DND-41 (cell line): ENCODE results near the gene PIGU.

Source experiments
- ATAC-seq: fragments of 200-7000 bp; cut with Tn5 transposase; 3 replicates; pipeline ENCODE4 v1.9.1; 2021; ENCODE audit warnings: low read depth; ENCODE audit not compliant: insufficient read depth
- DNase-seq: peaks from one replicate; pipeline ENCODE4 v3.0.0-alpha.2; 2020
- H2AFZ ChIP-seq: 2 replicates; pipeline ENCODE4 v1.6.0; 2012; ENCODE audit warnings: low read depth, low read length
- H3K27ac ChIP-seq: 2 replicates; pipeline ENCODE4 v1.5.1; 2012; ENCODE audit warnings: low read length, inconsistent platforms
- H3K27me3 ChIP-seq: fragments of 200-600 bp; sonication (generic); 2 replicates; pipeline ENCODE4 v1.6.0; 2012; ENCODE audit warnings: low read length, mild to moderate bottlenecking, inconsistent platforms; ENCODE audit not compliant: insufficient read depth, poor library complexity
- H3K36me3 ChIP-seq: 2 replicates; pipeline ENCODE4 v1.5.1; 2012; ENCODE audit warnings: low read length, inconsistent platforms; ENCODE audit not compliant: insufficient read depth
- H3K4me1 ChIP-seq: 2 replicates; pipeline ENCODE4 v1.5.1; 2012; ENCODE audit warnings: mild to moderate bottlenecking, low read length; ENCODE audit not compliant: insufficient read depth
- H3K4me2 ChIP-seq: 2 replicates; pipeline ENCODE4 v1.6.0; 2012; ENCODE audit warnings: mild to moderate bottlenecking, moderate library complexity, low read length, inconsistent platforms; ENCODE audit not compliant: insufficient read depth
- H3K4me3 ChIP-seq, 2 experiments: fragments of 200-600 bp in 1 of 2; shearing (Covaris generic) in 1 of 2; 2 replicates each; pipeline ENCODE4 v1.5.1; 2012 to 2016; ENCODE audit warnings: inconsistent platforms in 2 of 2, low read length in 2 of 2, mild to moderate bottlenecking in 2 of 2, low read depth in 1 of 2, moderate library complexity in 1 of 2
- H3K79me2 ChIP-seq: 2 replicates; pipeline ENCODE4 v1.6.0; 2012; ENCODE audit warnings: low read length, inconsistent platforms; ENCODE audit not compliant: insufficient read depth
- H3K9ac ChIP-seq: 2 replicates; pipeline ENCODE4 v1.6.0; 2012; ENCODE audit warnings: low read depth, mild to moderate bottlenecking, inconsistent platforms, low read length, moderate library complexity
- H3K9me3 ChIP-seq: 2 replicates; pipeline ENCODE4 v1.5.1; 2012; ENCODE audit warnings: low read length, moderate library complexity, mild to moderate bottlenecking, inconsistent platforms; ENCODE audit not compliant: insufficient read depth, severe bottlenecking
- H4K20me1 ChIP-seq: 2 replicates; pipeline ENCODE4 v1.6.0; 2012; ENCODE audit warnings: low read length; ENCODE audit not compliant: insufficient read depth
- CTCF ChIP-seq: IDR thresholded peaks from 2 replicates; pipeline ENCODE4 v1.5.1; 2012; ENCODE audit warnings: borderline replicate concordance, low read length, moderate library complexity, mild to moderate bottlenecking; ENCODE audit not compliant: poor library complexity, severe bottlenecking; ENCODE audit errors: extremely low read depth
- EZH2 ChIP-seq: IDR thresholded peaks from 3 replicates; pipeline ENCODE4 v1.6.1; 2012; ENCODE audit warnings: borderline replicate concordance, low read depth, mild to moderate bottlenecking, moderate library complexity, low read length, inconsistent platforms; ENCODE audit not compliant: severe bottlenecking

Gene PIGU

GRCh38 chr20:34713194-34713943 lies 36.5 kb upstream of the PIGU start:
- Histone ChIP-seq H3K9ac (no peak overlapping the region), H4K20me1 (peaks cover 11% of the 10 kb centered on the region), H3K4me2 (no peak overlapping the region), H3K27ac (no peak overlapping the region), H3K4me1 (peaks cover 16% of the 10 kb centered on the region), H3K79me2 (no peaks in the 10 kb centered on the region), H3K9me3 (no peaks in the 10 kb centered on the region), H2AFZ (no peak overlapping the region), H3K27me3 (peaks cover 19% of the 10 kb centered on the region), H3K36me3 (peaks cover 36% of the 10 kb centered on the region), H3K4me3 (no peak overlapping the region)
- no peak for TF ChIP-seq CTCF
- no peak for TF ChIP-seq EZH2
- ATAC-seq (no peak), DNase-seq (no peak)

GRCh38 chr20:34712525-34713192 lies 35.8 kb upstream of the PIGU start:
- Histone ChIP-seq H2AFZ (no peak overlapping the region), H3K4me3 (no peak overlapping the region), H3K27me3 (peaks cover 19% of the 10 kb centered on the region), H3K79me2 (no peaks in the 10 kb centered on the region), H3K9me3 (no peaks in the 10 kb centered on the region), H4K20me1 (peaks cover 11% of the 10 kb centered on the region), H3K4me2 (no peak overlapping the region), H3K9ac (no peak overlapping the region), H3K4me1 (peaks cover 16% of the 10 kb centered on the region), H3K27ac (no peak overlapping the region), H3K36me3 (peaks cover 36% of the 10 kb centered on the region)
- no peak for DNase-seq
- ATAC-seq: no peak
- TF ChIP-seq CTCF (no peak), EZH2 (no peak)

GRCh38 chr20:34711813-34712430 lies 35.0 kb upstream of the PIGU start:
- no peak overlapping the region for H3K4me3 ChIP-seq
- peaks cover 16% of the 10 kb centered on the region for H3K4me1 ChIP-seq
- no peak for TF ChIP-seq CTCF
- TF ChIP-seq EZH2: no peak
- no peak overlapping the region for H2AFZ ChIP-seq
- peaks cover 33% of the 10 kb centered on the region for H3K36me3 ChIP-seq
- H3K9me3 ChIP-seq: no peaks in the 10 kb centered on the region
- no peak overlapping the region for H3K9ac ChIP-seq
- peaks cover 19% of the 10 kb centered on the region for H3K27me3 ChIP-seq
- DNase-seq (no peak), ATAC-seq (no peak)
- no peaks in the 10 kb centered on the region for H3K79me2 ChIP-seq
- peaks cover 11% of the 10 kb centered on the region for H4K20me1 ChIP-seq
- no peak overlapping the region for H3K4me2 ChIP-seq
- H3K27ac ChIP-seq: no peak overlapping the region
